ENCODE measurements around the gene CD200R1L.

The CD200R1L gene

DNA sequence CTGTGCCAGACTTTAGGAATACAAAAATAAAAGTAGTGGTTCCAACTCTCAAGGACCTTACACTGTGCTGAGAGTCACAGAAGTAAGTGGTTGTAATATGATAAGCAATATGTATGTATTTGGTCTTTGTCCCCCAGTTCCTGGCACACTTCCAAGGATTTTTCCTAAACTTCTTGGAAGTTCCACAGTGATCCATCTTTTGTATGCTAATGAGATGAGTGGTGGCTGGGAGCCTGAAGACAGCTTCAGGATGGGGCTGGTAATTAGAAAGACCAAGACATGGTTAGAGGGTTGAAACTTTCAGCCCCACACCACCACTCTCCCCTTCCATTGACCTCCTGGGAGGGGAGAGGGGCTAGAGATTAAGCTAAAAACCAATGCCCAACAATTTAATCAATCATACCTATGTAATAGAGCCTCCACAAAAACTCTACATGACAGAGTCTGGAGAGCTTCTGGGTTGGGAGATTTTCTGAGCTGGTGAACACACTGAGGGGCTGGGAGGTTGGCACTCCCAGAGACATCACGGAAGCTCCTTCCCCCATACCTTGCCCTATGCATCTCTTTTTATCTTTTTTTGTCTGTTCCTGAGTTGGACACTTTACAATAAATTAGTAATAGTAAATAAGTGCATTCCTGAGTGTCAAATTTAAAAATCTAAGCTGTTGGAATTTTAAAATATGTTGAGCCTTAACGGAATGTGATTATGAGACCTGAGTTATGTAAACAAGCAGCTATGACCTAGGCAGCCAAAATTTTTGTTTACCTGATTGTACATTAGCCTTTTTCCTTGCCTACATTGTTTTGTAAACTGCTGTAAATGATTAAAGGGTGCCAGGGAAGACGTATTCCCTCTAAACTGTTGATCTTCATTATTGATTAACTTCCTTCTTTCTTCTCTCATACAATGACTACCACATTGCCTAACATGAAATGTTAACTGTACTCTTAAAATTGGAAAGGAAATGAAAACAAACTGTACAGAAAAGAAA lies 24.3 kb downstream of the CD200R1L start:
- Histone ChIP-seq H3K79me2 (ENCODE audit: control insufficient read depth, insufficient read depth, low read length, unreplicated experiment) (no peaks in the 10 kb centered on the region), H3K36me3 (ENCODE audit: insufficient read depth, low read length) (no peaks in the 10 kb centered on the region), H3K4me3 (ENCODE audit: low read depth, low read length) (no peak overlapping the region), H3K4me1 (ENCODE audit: control insufficient read depth, insufficient read depth, low read length, unreplicated experiment) (peaks cover 4% of the 10 kb centered on the region), H3K27me3 (ENCODE audit: insufficient read depth, low read length) (0 out of 2 replicates have a peak, but pooled peaks cover 3% of the 10 kb centered on the region), H2AFZ (ENCODE audit: low read length, unreplicated experiment) (no peak overlapping the region), H3K27ac (ENCODE audit: low read depth, low read length) (no peak overlapping the region)

DNA sequence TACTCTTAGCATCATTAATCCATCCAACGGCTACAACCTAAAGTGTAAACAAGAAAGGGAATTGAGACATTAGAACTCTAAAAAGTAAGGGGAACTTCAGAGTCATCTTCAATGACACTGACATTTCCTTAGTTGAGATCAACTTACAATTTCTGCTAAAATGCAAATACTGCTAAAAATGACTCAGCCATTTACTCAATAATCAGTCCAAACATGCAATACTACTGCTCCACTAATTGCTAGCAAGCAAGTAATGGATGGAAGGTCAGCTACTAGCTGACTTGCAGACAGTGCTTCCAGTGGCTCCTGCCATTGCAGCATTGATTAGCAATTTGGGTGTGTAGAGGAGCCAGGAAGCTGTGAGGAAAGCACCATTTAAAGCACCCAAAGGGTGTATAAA lies 28.4 kb downstream of the CD200R1L start:
- Histone ChIP-seq H3K79me2 (ENCODE audit: control insufficient read depth, insufficient read depth, low read length, unreplicated experiment) (no peaks in the 10 kb centered on the region), H3K4me3 (ENCODE audit: low read depth, low read length) (no peak overlapping the region), H3K27ac (ENCODE audit: low read depth, low read length) (no peak overlapping the region), H3K27me3 (ENCODE audit: insufficient read depth, low read length) (no peaks in the 10 kb centered on the region), H2AFZ (ENCODE audit: low read length, unreplicated experiment) (no peak overlapping the region), H3K36me3 (ENCODE audit: insufficient read depth, low read length) (no peaks in the 10 kb centered on the region), H3K4me1 (ENCODE audit: control insufficient read depth, insufficient read depth, low read length, unreplicated experiment) (peaks cover 14% of the 10 kb centered on the region)

DNA sequence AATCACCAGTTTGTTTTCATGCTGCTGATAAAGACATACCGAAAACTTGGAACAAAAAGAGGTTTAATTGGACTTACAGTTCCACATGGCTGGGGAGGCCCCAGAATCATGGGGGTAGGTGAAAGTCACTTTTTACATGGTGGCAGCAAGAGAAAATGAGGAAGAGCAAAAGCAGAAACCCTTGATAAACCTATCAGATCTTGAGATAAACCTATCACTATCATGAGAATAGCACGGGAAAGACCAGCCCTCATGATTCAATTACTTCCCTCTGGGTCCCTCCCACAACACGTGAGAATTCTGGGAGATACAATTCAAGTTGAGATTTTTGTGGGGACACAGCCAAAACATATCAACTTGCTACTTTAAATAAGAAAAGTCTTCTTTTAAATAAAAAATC lies 28.9 kb downstream of the CD200R1L start:
- Histone ChIP-seq H2AFZ (ENCODE audit: low read length, unreplicated experiment) (no peak overlapping the region), H3K27ac (ENCODE audit: low read depth, low read length) (no peak overlapping the region), H3K27me3 (ENCODE audit: insufficient read depth, low read length) (no peaks in the 10 kb centered on the region), H3K4me3 (ENCODE audit: low read depth, low read length) (no peak overlapping the region), H3K79me2 (ENCODE audit: control insufficient read depth, insufficient read depth, low read length, unreplicated experiment) (no peaks in the 10 kb centered on the region), H3K36me3 (ENCODE audit: insufficient read depth, low read length) (no peaks in the 10 kb centered on the region), H3K4me1 (ENCODE audit: control insufficient read depth, insufficient read depth, low read length, unreplicated experiment) (peaks cover 19% of the 10 kb centered on the region)

DNA sequence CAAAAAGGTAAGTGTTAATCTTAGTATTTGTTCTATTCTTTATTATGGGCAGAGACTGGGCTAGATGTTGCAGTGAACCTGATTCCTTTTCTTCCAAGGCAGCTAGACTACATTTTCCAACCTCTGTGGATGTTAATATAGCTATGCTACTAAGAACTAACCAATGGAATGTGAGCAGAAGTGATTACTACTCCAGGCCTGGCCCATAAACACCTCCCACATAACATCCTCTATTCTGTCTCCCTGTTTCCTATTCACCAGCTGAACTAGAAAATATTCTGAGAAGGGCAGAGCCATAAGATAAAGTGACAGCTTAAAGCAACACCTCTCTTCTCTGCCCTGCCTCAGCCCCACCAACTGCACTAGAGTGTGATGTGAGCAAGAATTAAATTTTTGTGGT lies 29.4 kb downstream of the CD200R1L start:
- Histone ChIP-seq H2AFZ (ENCODE audit: low read length, unreplicated experiment) (no peak overlapping the region), H3K27me3 (ENCODE audit: insufficient read depth, low read length) (no peaks in the 10 kb centered on the region), H3K36me3 (ENCODE audit: insufficient read depth, low read length) (no peaks in the 10 kb centered on the region), H3K79me2 (ENCODE audit: control insufficient read depth, insufficient read depth, low read length, unreplicated experiment) (no peaks in the 10 kb centered on the region), H3K4me1 (ENCODE audit: control insufficient read depth, insufficient read depth, low read length, unreplicated experiment) (peaks cover 24% of the 10 kb centered on the region), H3K27ac (ENCODE audit: low read depth, low read length) (no peak overlapping the region), H3K4me3 (ENCODE audit: low read depth, low read length) (no peak overlapping the region)

DNA sequence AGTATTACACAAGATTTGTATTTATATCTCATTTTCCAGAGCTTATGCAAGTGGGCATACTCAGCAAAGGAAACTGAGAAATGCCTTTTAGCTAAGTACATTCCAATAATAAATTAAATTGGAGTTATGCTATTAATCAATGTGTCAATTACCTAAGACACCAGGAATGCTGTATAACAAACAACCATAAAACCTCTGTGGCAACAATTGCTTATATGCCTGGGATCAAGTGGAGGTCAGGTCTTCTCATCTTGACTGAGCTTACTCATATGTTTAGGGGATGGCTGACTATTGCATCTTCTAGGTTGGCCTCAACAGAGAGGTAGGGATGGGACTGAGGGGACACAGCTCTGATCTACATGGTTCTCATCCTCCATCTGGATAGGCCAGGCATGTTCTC lies 30.7 kb downstream of the CD200R1L start:
- Histone ChIP-seq H3K4me1 (ENCODE audit: control insufficient read depth, insufficient read depth, low read length, unreplicated experiment) (peaks cover 36% of the 10 kb centered on the region), H3K27ac (ENCODE audit: low read depth, low read length) (no peak overlapping the region)

DNA sequence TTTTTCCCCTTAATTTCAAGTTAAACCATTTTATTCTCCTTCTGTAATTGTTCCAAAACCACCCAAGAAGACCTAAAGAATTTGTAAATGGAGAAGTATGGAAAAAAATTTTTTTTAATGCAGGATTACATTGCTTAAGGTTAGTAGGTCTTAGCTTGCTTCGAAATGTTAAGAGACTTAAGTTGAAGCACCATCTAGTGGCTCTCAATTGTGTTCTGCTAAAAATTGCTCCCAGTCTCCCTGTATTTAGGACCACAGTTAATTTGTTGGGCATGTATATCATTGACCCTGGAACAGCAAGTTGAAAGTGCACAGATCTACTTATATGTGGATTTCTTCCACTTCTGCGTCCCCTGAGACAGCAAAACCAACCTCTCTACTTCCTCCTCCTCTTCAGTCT lies 32.4 kb downstream of the CD200R1L start:
- no peaks in the 10 kb centered on the region for H3K27me3 ChIP-seq (ENCODE audit: insufficient read depth, low read length)
- peaks cover 42% of the 10 kb centered on the region for H3K4me1 ChIP-seq (ENCODE audit: control insufficient read depth, insufficient read depth, low read length, unreplicated experiment)

More for the DNA sequence above, 30.7 kb downstream of the CD200R1L start:
- no peaks in the 10 kb centered on the region for H3K79me2 ChIP-seq (ENCODE audit: control insufficient read depth, insufficient read depth, low read length, unreplicated experiment)
- no peak overlapping the region for H3K4me3 ChIP-seq (ENCODE audit: low read depth, low read length)
- H2AFZ ChIP-seq (ENCODE audit: low read length, unreplicated experiment): no peak overlapping the region
- no peaks in the 10 kb centered on the region for H3K36me3 ChIP-seq (ENCODE audit: insufficient read depth, low read length)
- no peaks in the 10 kb centered on the region for H3K27me3 ChIP-seq (ENCODE audit: insufficient read depth, low read length)

DNA sequence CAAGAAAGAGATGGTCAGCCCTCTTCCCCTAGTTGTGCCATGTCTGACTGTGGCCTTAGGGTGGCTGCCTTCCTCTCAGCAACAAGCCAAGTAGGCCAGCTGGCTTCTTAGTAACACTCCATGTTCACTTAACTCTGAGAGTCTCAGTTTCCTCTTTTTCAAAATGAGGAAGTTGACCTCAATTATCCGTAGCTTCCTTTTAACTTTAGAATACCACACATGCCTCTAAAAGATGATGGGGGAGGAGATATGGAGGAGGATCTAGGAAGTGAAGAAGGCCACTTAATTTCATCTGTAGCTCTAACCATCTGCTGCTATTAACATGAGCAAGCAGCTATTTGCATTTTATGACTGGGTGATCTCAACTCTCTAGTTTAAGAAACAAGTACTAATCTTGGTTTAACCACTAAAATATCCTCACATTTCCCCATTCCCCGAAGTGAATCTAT lies 32.9 kb downstream of the CD200R1L start:
- H3K27ac ChIP-seq (ENCODE audit: low read depth, low read length): peak overlapping the region; percentile 80
- no peak overlapping the region for H3K4me3 ChIP-seq (ENCODE audit: low read depth, low read length)
- H3K36me3 ChIP-seq (ENCODE audit: insufficient read depth, low read length): no peaks in the 10 kb centered on the region
- H3K79me2 ChIP-seq (ENCODE audit: control insufficient read depth, insufficient read depth, low read length, unreplicated experiment): no peaks in the 10 kb centered on the region
- peak overlapping the region; percentile 52 for H2AFZ ChIP-seq (ENCODE audit: low read length, unreplicated experiment)
- H3K27me3 ChIP-seq (ENCODE audit: insufficient read depth, low read length): no peaks in the 10 kb centered on the region
- peaks cover 42% of the 10 kb centered on the region for H3K4me1 ChIP-seq (ENCODE audit: control insufficient read depth, insufficient read depth, low read length, unreplicated experiment)

More for the DNA sequence above, 32.4 kb downstream of the CD200R1L start:
- Histone ChIP-seq H2AFZ (ENCODE audit: low read length, unreplicated experiment) (peak overlapping the region; percentile 52), H3K4me3 (ENCODE audit: low read depth, low read length) (no peak overlapping the region), H3K79me2 (ENCODE audit: control insufficient read depth, insufficient read depth, low read length, unreplicated experiment) (no peaks in the 10 kb centered on the region), H3K36me3 (ENCODE audit: insufficient read depth, low read length) (no peaks in the 10 kb centered on the region), H3K27ac (ENCODE audit: low read depth, low read length) (peak overlapping the region; percentile 80)

DNA sequence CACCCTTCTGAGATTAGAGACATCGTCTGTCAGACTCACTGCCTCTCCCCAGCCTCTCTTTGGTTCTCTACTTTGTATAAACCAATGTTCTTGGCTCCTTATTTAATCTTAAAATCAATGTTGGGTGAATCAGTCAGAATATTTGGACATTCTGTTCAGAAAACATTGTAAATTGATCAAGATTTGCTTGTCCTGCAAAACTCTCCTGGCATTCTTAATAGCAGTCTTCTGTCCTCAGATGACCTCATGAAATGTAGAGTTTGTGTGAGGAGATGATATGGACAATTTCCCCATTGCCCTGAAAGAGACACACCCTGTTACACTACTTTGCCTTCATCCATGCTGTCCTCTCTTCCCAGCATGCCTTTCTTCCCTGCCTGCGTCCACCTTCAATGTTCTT lies 33.6 kb downstream of the CD200R1L start:
- Histone ChIP-seq H3K79me2 (ENCODE audit: control insufficient read depth, insufficient read depth, low read length, unreplicated experiment) (no peaks in the 10 kb centered on the region), H2AFZ (ENCODE audit: low read length, unreplicated experiment) (peak overlapping the region; percentile 52), H3K4me3 (ENCODE audit: low read depth, low read length) (no peak overlapping the region), H3K36me3 (ENCODE audit: insufficient read depth, low read length) (no peaks in the 10 kb centered on the region), H3K27me3 (ENCODE audit: insufficient read depth, low read length) (no peaks in the 10 kb centered on the region), H3K27ac (ENCODE audit: low read depth, low read length) (peak overlapping the region; percentile 80), H3K4me1 (ENCODE audit: control insufficient read depth, insufficient read depth, low read length, unreplicated experiment) (peaks cover 38% of the 10 kb centered on the region)

DNA sequence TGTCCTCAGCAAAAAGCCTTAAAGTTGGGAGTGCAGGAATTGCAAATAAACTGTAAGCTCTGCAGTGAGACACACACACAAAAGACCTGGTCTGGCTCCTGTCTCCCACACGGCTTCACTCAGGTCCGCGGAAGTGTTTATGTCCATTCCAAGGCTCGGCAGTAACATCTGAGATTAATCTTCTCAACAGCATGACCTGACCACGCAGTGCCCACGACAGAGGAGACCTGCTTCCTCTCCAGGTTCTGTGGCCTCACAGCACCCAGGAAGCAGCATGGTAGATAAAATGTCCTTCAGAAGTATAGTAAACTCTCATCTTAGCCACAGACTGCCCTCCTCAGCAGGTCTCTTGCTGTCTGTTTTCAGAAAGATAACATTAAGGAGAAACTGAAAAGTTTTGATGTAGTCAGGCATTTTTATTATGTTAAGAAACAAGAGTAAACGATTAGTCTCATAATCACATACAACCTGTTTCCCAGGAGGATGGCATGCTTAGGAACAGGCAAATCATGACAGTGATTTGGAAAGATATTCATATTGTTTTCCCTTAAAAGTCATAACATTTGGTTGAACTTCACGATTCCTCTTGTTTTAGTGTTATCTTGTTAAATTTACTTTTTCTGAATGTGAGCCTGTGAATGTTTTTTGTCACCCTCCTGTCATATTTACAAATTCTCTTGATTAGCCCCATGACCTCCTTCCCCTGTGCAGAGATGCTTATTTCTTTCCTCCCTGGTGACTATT lies 34.6 kb downstream of the CD200R1L start:
- no peaks in the 10 kb centered on the region for H3K36me3 ChIP-seq (ENCODE audit: insufficient read depth, low read length)
- H2AFZ ChIP-seq (ENCODE audit: low read length, unreplicated experiment): peak overlapping the region; percentile 20

DNA sequence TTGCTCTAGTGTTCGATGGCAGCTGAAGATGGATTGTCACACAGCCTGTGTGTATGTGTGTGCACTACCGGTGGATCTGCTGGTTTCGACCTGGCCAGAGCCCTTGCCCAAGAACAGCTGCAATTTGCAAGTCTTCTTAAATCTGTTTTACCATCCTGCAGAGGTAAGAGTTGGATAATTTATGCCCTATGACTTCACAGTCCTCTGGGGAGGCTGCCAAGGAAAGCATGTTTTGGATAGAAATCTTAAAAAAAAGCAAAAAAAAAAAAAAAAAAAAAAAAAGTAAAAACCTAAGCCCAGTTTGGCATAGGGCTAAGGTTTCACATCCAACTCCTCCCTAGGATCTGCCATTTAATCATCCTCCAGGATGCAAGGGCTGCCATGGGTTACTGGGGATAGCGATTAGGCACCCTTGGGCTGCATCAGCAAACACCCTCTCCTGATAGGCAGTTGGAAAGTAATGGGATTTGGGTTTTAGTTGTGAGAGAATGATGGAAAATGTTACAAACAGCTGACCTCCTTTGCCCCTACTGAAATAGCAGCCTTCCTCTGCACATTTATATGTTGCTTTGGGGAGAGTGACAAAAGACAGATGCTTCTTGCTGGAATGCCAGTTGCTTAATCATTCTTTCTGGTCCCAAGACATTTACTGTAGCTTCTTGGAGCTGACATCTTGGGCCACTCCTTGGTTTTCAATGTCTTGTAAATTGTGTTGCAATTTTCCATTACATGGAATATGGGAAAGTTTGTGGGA lies 35.4 kb downstream of the CD200R1L start:
- no peak overlapping the region for H3K4me3 ChIP-seq (ENCODE audit: low read depth, low read length)
- H3K27ac ChIP-seq (ENCODE audit: low read depth, low read length): peak overlapping the region; percentile 80
- H3K27me3 ChIP-seq (ENCODE audit: insufficient read depth, low read length): no peaks in the 10 kb centered on the region
- H3K4me1 ChIP-seq (ENCODE audit: control insufficient read depth, insufficient read depth, low read length, unreplicated experiment): peaks cover 38% of the 10 kb centered on the region
- H3K79me2 ChIP-seq (ENCODE audit: control insufficient read depth, insufficient read depth, low read length, unreplicated experiment): no peaks in the 10 kb centered on the region
- H3K36me3 ChIP-seq (ENCODE audit: insufficient read depth, low read length): no peaks in the 10 kb centered on the region
- no peak overlapping the region for H2AFZ ChIP-seq (ENCODE audit: low read length, unreplicated experiment)

More for the DNA sequence above, 34.6 kb downstream of the CD200R1L start:
- H3K4me3 ChIP-seq (ENCODE audit: low read depth, low read length): no peak overlapping the region
- no peaks in the 10 kb centered on the region for H3K27me3 ChIP-seq (ENCODE audit: insufficient read depth, low read length)
- H3K4me1 ChIP-seq (ENCODE audit: control insufficient read depth, insufficient read depth, low read length, unreplicated experiment): peaks cover 38% of the 10 kb centered on the region
- no peaks in the 10 kb centered on the region for H3K79me2 ChIP-seq (ENCODE audit: control insufficient read depth, insufficient read depth, low read length, unreplicated experiment)
- H3K27ac ChIP-seq (ENCODE audit: low read depth, low read length): peak overlapping the region; percentile 80

All from ACC112 (cell line).